ENCODE results near the gene CPSF4L. TPM values are rescaled to one million over a fixed set of nuclear protein-coding genes. Genes with fewer than 3 reads are reported as not detected.

CPSF4L gene
- total RNA-seq, 2 experiments from 2014 or later = not detected

GRCh38 chr17:73203135-73203787, 58.4 kb downstream of the CPSF4L start:
- Histone ChIP-seq H3K4me2 (ENCODE audit: low read length) (no peak overlapping the region), H3K27ac (ENCODE audit: low read depth, low read length, poor library complexity, severe bottlenecking) (no peak overlapping the region), H3K36me3 (ENCODE audit: insufficient read depth, low read length) (peaks cover 96% of the 10 kb centered on the region), H3K4me1 (ENCODE audit: insufficient read depth, low read length, poor library complexity, severe bottlenecking) (no peaks in the 10 kb centered on the region), H4K20me1 (ENCODE audit: insufficient read depth, low read length) (no peaks in the 10 kb centered on the region), H3K79me2 (ENCODE audit: insufficient read depth, low read depth, low read length) (no peaks in the 10 kb centered on the region), H3K9me2 (ENCODE audit: insufficient read depth, low read length) (no peaks in the 10 kb centered on the region), H2AFZ (ENCODE audit: low read length) (no peak overlapping the region), H3K4me3 (ENCODE audit: low read depth, low read length, poor library complexity, severe bottlenecking) (no peak overlapping the region), H3K9me3 (ENCODE audit: low read length) (no peaks in the 10 kb centered on the region)
- DNase-seq (ENCODE audit: low spot score) = no peak
- intact Hi-C loops (cut with micrococcal nuclease; ENCODE audit: unreplicated experiment) = no loop called here
- ChIA-PET CTCF (ENCODE audit: unreplicated experiment) (interaction anchor here (0.6 kb wide), 1 partner anchor 644 kb away, joined by 3 read pairs; no protein-coding TSS in a partner anchor), POLR2A (no interaction called here)
- TF ChIP-seq, protein P1, sequence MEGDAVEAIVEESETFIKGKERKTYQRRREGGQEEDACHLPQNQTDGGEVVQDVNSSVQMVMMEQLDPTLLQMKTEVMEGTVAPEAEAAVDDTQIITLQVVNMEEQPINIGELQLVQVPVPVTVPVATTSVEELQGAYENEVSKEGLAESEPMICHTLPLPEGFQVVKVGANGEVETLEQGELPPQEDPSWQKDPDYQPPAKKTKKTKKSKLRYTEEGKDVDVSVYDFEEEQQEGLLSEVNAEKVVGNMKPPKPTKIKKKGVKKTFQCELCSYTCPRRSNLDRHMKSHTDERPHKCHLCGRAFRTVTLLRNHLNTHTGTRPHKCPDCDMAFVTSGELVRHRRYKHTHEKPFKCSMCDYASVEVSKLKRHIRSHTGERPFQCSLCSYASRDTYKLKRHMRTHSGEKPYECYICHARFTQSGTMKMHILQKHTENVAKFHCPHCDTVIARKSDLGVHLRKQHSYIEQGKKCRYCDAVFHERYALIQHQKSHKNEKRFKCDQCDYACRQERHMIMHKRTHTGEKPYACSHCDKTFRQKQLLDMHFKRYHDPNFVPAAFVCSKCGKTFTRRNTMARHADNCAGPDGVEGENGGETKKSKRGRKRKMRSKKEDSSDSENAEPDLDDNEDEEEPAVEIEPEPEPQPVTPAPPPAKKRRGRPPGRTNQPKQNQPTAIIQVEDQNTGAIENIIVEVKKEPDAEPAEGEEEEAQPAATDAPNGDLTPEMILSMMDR (conservative IDR thresholded peaks at IDR 0.05; ENCODE audit: low read length) = no peak
- no peak for TF ChIP-seq EZH2phosphoT487 (IDR thresholded peaks at IDR 0.05; ENCODE audit: borderline replicate concordance, low read depth, low read length)
- no TSS peak for BruUV-seq (replicated peaks)

GRCh38 chr17:73201215-73202069, 60.2 kb downstream of the CPSF4L start:
- POLR2A ChIA-PET = interaction anchor here (0.7 kb wide), 1 partner anchor 8 kb away, joined by 3 read pairs; no protein-coding TSS in a partner anchor
- Histone ChIP-seq H4K20me1 (ENCODE audit: insufficient read depth, low read length) (no peaks in the 10 kb centered on the region), H3K4me2 (ENCODE audit: low read length) (no peak overlapping the region), H3K9me3 (ENCODE audit: low read length) (no peaks in the 10 kb centered on the region), H3K4me1 (ENCODE audit: insufficient read depth, low read length, poor library complexity, severe bottlenecking) (no peaks in the 10 kb centered on the region), H3K79me2 (ENCODE audit: insufficient read depth, low read depth, low read length) (no peaks in the 10 kb centered on the region), H2AFZ (ENCODE audit: low read length) (no peak overlapping the region), H3K36me3 (ENCODE audit: insufficient read depth, low read length) (peaks cover 96% of the 10 kb centered on the region), H3K9me2 (ENCODE audit: insufficient read depth, low read length) (no peaks in the 10 kb centered on the region), H3K27ac (ENCODE audit: low read depth, low read length, poor library complexity, severe bottlenecking) (no peak overlapping the region), H3K4me3 (ENCODE audit: low read depth, low read length, poor library complexity, severe bottlenecking) (no peak overlapping the region)
- no peak for DNase-seq (ENCODE audit: low spot score)
- intact Hi-C loops (cut with micrococcal nuclease; ENCODE audit: unreplicated experiment) = no loop called here
- CTCF ChIA-PET (ENCODE audit: unreplicated experiment) = no interaction called here
- TF ChIP-seq, protein P1 (conservative IDR thresholded peaks at IDR 0.05; ENCODE audit: low read length) = no peak
- no peak for TF ChIP-seq EZH2phosphoT487 (IDR thresholded peaks at IDR 0.05; ENCODE audit: borderline replicate concordance, low read depth, low read length)
- BruUV-seq (replicated peaks) = no TSS peak

GRCh38 chr17:73200476-73200875, 61.2 kb downstream of the CPSF4L start:
- no peaks in the 10 kb centered on the region for H3K9me3 ChIP-seq (ENCODE audit: low read length)
- no peak overlapping the region for H3K4me3 ChIP-seq (ENCODE audit: low read depth, low read length, poor library complexity, severe bottlenecking)
- intact Hi-C loops (cut with micrococcal nuclease; ENCODE audit: unreplicated experiment) = no loop called here
- H3K4me1 ChIP-seq (ENCODE audit: insufficient read depth, low read length, poor library complexity, severe bottlenecking) = no peaks in the 10 kb centered on the region
- TF ChIP-seq EZH2phosphoT487 (IDR thresholded peaks at IDR 0.05; ENCODE audit: borderline replicate concordance, low read depth, low read length) = no peak
- TF ChIP-seq, protein P1 (conservative IDR thresholded peaks at IDR 0.05; ENCODE audit: low read length) = no peak
- no TSS peak for BruUV-seq (replicated peaks)
- peaks cover 89% of the 10 kb centered on the region for H3K36me3 ChIP-seq (ENCODE audit: insufficient read depth, low read length)
- no peak overlapping the region for H2AFZ ChIP-seq (ENCODE audit: low read length)
- no peaks in the 10 kb centered on the region for H3K79me2 ChIP-seq (ENCODE audit: insufficient read depth, low read depth, low read length)
- ChIA-PET CTCF (ENCODE audit: unreplicated experiment) (no interaction called here), POLR2A (no interaction called here)
- H3K27ac ChIP-seq (ENCODE audit: low read depth, low read length, poor library complexity, severe bottlenecking) = no peak overlapping the region
- H3K4me2 ChIP-seq (ENCODE audit: low read length) = no peak overlapping the region
- no peaks in the 10 kb centered on the region for H4K20me1 ChIP-seq (ENCODE audit: insufficient read depth, low read length)
- DNase-seq (ENCODE audit: low spot score) = no peak
- no peaks in the 10 kb centered on the region for H3K9me2 ChIP-seq (ENCODE audit: insufficient read depth, low read length)

Data from OCI-LY7 (cell line).